PC-9 (cell line): ENCODE data around the gene ADGRL3.

Experiments
- EZH2 ChIP-seq: fragments of 200-600 bp; sonication (generic); IDR thresholded peaks from 2 replicates; pipeline ENCODE4 v1.8.0; 2017; ENCODE audit warnings: antibody characterized with exemption, low read depth
- TF ChIP-seq, protein P1 (sequence below): fragments of 200-600 bp; sonication (generic); conservative IDR thresholded peaks from 2 replicates; pipeline ENCODE4 v1.6.1; 2017; ENCODE audit warnings: mixed run types, antibody characterized with exemption, mild to moderate bottlenecking, moderate library complexity

DNA sequence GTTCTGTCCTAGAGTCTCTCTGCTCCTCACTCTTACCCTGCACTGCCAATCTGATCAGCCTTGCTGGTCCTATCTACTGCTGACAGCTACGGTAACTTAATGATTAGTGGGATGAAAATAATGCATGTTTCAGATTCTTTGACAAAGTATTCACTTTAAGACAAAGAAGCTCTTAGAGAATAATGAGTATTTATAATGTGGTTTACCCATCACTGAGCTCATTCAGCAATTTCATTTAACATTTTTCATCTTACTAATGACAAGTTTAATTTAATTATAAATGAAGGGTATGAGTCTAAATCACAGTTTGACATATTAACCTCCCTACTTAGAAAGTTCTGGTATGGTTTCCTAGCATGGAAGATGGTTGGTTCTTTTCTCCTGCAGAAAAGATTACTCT, 428.2 kb downstream of the ADGRL3 start:
- TF ChIP-seq, protein P1, sequence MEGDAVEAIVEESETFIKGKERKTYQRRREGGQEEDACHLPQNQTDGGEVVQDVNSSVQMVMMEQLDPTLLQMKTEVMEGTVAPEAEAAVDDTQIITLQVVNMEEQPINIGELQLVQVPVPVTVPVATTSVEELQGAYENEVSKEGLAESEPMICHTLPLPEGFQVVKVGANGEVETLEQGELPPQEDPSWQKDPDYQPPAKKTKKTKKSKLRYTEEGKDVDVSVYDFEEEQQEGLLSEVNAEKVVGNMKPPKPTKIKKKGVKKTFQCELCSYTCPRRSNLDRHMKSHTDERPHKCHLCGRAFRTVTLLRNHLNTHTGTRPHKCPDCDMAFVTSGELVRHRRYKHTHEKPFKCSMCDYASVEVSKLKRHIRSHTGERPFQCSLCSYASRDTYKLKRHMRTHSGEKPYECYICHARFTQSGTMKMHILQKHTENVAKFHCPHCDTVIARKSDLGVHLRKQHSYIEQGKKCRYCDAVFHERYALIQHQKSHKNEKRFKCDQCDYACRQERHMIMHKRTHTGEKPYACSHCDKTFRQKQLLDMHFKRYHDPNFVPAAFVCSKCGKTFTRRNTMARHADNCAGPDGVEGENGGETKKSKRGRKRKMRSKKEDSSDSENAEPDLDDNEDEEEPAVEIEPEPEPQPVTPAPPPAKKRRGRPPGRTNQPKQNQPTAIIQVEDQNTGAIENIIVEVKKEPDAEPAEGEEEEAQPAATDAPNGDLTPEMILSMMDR = no peak
- no peak for TF ChIP-seq EZH2
